Subcutaneous abdominal adipose tissue (tissue), 5 donors: ENCODE data around the gene NPDC1.

Experiments used
- H3K27ac ChIP-seq: one replicate; pipeline ENCODE4 v1.7.0; 2013; ENCODE audit warnings: low read depth, mild to moderate bottlenecking, inconsistent platforms, low read length, moderate library complexity
- H3K27me3 ChIP-seq, 5 donors: one replicate each; pipeline ENCODE4 v1.7.0; 2013; ENCODE audit warnings: low read length in 5 of 5, inconsistent platforms in 1 of 5; ENCODE audit not compliant: control insufficient read depth in 5 of 5, insufficient read depth in 4 of 5
- H3K36me3 ChIP-seq, 5 donors: one replicate each; pipeline ENCODE4 v1.7.0; 2013; ENCODE audit warnings: low read length in 5 of 5; ENCODE audit not compliant: control insufficient read depth in 5 of 5, insufficient read depth in 5 of 5
- H3K4me1 ChIP-seq, 5 donors: one replicate each; pipeline ENCODE4 v1.7.0; 2013; ENCODE audit warnings: low read length in 5 of 5, mild to moderate bottlenecking in 3 of 5, moderate library complexity in 1 of 5; ENCODE audit not compliant: control insufficient read depth in 5 of 5, insufficient read depth in 5 of 5
- H3K4me3 ChIP-seq, 5 donors: one replicate each; pipeline ENCODE4 v1.7.0; 2013; ENCODE audit warnings: low read length in 5 of 5, low read depth in 1 of 5
- H3K9ac ChIP-seq, 5 donors: one replicate each; pipeline ENCODE4 v1.7.0; 2013; ENCODE audit warnings: low read length in 5 of 5, mild to moderate bottlenecking in 4 of 5, moderate library complexity in 3 of 5
- H3K9me3 ChIP-seq, 5 donors: one replicate each; pipeline ENCODE4 v1.7.0; 2013; ENCODE audit warnings: low read length in 5 of 5; ENCODE audit not compliant: control insufficient read depth in 5 of 5
- donor health status: healthy.
- donor health status: healthy.
- donor health status: healthy.
- donor health status: healthy.
- donor health status: healthy.

Gene NPDC1

GRCh38 chr9:137082925-137083290 lies 36.9 kb upstream of the NPDC1 start:
- peak overlapping the region; percentile 30 for H3K27ac ChIP-seq
- no peaks in the 10 kb centered on the region for H3K9me3 ChIP-seq
- H3K9ac ChIP-seq, result no peak overlapping the region
- no peak overlapping the region for H3K4me3 ChIP-seq
- H3K36me3 ChIP-seq, result peaks cover 0 to 43% (median 34%) of the 10 kb centered on the region in 5 donors
- H3K27me3 ChIP-seq, result no peaks in the 10 kb centered on the region
- peaks cover 2 to 45% (median 35%) of the 10 kb centered on the region in 5 donors for H3K4me1 ChIP-seq

GRCh38 chr9:137082222-137082924 lies 36.4 kb upstream of the NPDC1 start:
- Histone ChIP-seq H3K9me3 (no peaks in the 10 kb centered on the region), H3K4me1 (peaks cover under 1 to 43% (median 32%) of the 10 kb centered on the region in 5 donors), H3K27me3 (no peaks in the 10 kb centered on the region), H3K36me3 (peaks cover 0 to 43% (median 34%) of the 10 kb centered on the region in 5 donors), H3K4me3 (no peak overlapping the region), H3K27ac (peak overlapping the region; percentile 30), H3K9ac (no peak overlapping the region)

DNA sequence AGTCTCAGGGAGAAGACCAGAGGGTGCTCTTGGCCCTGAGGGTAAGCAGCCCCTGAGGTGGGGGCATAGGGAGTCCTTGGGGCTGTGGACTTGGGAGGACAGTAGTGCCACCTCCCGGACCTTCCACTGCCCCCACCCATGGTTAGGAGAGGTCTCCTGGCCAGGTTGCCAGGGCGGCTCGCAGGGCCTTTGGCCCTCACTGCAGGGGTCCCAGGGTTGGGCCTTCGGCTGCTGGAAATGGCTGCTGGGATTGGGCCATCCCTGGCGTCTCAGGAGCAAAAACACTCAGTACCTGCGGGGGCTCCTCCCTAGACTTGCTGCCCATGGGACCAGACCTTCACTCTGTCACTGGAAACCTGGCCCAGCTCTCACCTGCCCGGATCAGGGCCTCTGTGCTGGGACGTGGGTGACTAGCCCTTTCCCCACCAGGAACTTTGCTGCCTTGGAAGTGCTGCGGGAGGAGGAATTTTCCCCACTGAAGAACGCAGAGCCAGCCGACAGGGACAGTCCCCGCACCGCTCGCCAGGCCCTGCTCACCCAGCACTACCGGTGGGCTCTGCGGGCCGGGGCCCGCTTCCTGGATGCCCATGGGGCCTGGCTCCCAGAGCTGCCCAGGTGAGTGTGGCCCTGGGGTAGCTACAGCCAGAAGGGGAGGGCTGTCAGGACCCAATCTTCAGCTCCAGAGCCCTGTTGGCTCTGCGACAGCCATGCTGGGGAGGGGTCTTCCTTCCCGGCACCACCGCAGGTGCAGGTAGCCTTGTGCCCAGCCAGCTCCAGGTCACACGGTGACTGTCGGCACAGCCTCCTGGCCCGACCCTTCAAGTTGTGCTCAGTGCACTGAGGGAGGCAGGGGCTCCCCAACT lies 34.5 kb upstream of the NPDC1 start:
- H3K9ac ChIP-seq, result no peak overlapping the region
- H3K36me3 ChIP-seq, result peaks cover 0 to 43% (median 34%) of the 10 kb centered on the region in 5 donors
- no peaks in the 10 kb centered on the region for H3K9me3 ChIP-seq
- H3K27me3 ChIP-seq, result no peaks in the 10 kb centered on the region
- H3K27ac ChIP-seq, result no peak overlapping the region
- no peak overlapping the region for H3K4me3 ChIP-seq
- peaks cover 0 to 31% (median 24%) of the 10 kb centered on the region in 5 donors for H3K4me1 ChIP-seq

DNA sequence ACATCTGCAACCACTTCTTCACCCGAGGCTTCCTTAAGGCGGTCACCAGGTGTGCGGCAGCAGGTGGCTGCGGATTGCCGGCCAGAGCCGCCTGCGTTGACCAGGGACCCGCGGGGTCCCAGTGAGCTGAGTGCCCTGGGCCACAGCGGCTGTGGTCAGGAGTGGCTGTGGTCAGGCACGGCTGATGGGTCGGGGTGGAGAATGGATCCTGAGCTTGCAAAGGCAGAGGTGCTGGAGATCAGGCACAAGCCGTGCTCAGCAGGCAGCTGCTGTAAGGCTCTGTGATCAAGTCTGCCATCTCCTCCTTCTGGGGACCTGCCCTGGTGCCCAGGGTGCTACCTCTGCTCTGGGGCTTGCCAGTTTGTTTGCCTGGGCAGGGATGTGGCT lies 33.4 kb upstream of the NPDC1 start:
- Histone ChIP-seq H3K9ac (no peak overlapping the region), H3K27me3 (no peaks in the 10 kb centered on the region), H3K9me3 (no peaks in the 10 kb centered on the region), H3K4me1 (peaks cover 0 to 29% (median 22%) of the 10 kb centered on the region in 5 donors), H3K36me3 (peaks cover 0 to 43% (median 34%) of the 10 kb centered on the region in 5 donors), H3K4me3 (no peak overlapping the region), H3K27ac (no peak overlapping the region)

- Histone ChIP-seq H3K36me3 (peaks cover 0 to 43% (median 34%) of the 10 kb centered on the region in 5 donors), H3K27ac (no peak overlapping the region), H3K9me3 (no peaks in the 10 kb centered on the region), H3K27me3 (no peaks in the 10 kb centered on the region), H3K4me1 (peaks cover 0 to 29% (median 22%) of the 10 kb centered on the region in 5 donors), H3K4me3 (peak overlapping the region in 4 of 5 donors; percentile 61 to 79 (median 70)), H3K9ac (peak overlapping the region in 1 of 5 donors; percentile 74)
Observed at GRCh38 chr9:137078701-137079400, 32.9 kb upstream of the NPDC1 start.

GRCh38 chr9:137077758-137078693 lies 32.0 kb upstream of the NPDC1 start:
- peaks cover 0 to 24% (median 18%) of the 10 kb centered on the region in 5 donors for H3K4me1 ChIP-seq
- no peaks in the 10 kb centered on the region for H3K9me3 ChIP-seq
- H3K27ac ChIP-seq, result no peak overlapping the region
- H3K27me3 ChIP-seq, result no peaks in the 10 kb centered on the region
- peak overlapping the region in 4 of 5 donors; percentile 57 to 74 (median 66) for H3K9ac ChIP-seq
- H3K4me3 ChIP-seq, result peak overlapping the region in 4 of 5 donors; percentile 61 to 79 (median 70)
- peaks cover 0 to 36% (median 32%) of the 10 kb centered on the region in 5 donors for H3K36me3 ChIP-seq

DNA sequence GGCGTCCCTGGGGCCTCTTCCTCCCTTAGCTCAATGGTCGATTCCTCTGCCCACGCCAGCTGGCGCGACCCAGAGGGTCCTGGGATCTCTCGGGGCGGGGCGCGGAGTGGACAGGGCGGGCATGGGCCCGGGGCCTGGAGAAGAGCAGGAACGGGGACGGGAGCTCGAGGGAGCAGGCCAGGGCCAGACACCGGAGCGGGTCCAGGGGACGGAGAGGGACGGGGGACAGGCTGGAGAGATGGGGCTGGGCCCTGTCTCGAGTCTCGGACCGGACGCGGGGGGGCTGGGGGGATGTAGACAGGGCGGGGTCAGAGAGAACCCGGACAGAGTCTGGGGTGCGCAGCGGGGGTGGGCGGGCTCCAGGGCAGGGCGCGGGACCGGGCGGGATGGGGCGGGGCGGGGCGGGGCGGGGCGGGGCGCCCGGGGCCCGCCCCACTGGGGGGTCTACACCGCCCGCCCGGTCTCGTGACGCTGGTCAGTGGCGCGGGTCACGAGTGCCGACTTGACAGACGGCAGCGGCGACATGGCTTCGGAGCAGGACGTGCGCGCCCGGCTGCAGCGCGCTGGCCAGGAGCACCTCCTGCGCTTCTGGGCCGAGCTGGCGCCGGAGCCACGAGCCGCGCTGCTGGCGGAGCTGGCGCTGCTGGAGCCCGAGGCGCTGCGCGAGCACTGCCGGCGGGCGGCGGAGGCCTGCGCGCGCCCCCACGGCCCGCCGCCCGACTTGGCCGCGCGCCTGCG lies 31.2 kb upstream of the NPDC1 start, which contains the start of gene UAP1L1:
TSS of gene UAP1L1 (plus strand) at position 508 of the 738 bp plus-strand sequence. CDS start at position 524, 16 bp downstream.
- peaks cover 0 to 27% (median 25%) of the 10 kb centered on the region in 5 donors for H3K36me3 ChIP-seq
- peak within 1 kb of the TSS in 4 of 5 donors; percentile 57 to 74 (median 66) for H3K9ac ChIP-seq
- H3K27me3 ChIP-seq, result no peaks in the 10 kb centered on the region
- no peaks in the 10 kb centered on the region for H3K9me3 ChIP-seq
- peak within 1 kb of the TSS in 4 of 5 donors; percentile 61 to 79 (median 70) for H3K4me3 ChIP-seq
- peaks cover 0 to 24% (median 18%) of the 10 kb centered on the region in 5 donors for H3K4me1 ChIP-seq
- H3K27ac ChIP-seq, result no peak within 1 kb of the TSS

GRCh38 chr9:137076636-137077009 lies 30.6 kb upstream of the NPDC1 start:
- peak overlapping the region in 1 of 5 donors; percentile 31 for H3K9ac ChIP-seq

More at GRCh38 chr9:137076636-137077009, 30.6 kb upstream of the NPDC1 start:
- peaks cover 0 to 22% (median 20%) of the 10 kb centered on the region in 5 donors for H3K36me3 ChIP-seq
- H3K4me3 ChIP-seq, result peak overlapping the region in 4 of 5 donors; percentile 47 to 65 (median 56)
- peaks cover 0 to 24% (median 18%) of the 10 kb centered on the region in 5 donors for H3K4me1 ChIP-seq
- no peak overlapping the region for H3K27ac ChIP-seq
- H3K27me3 ChIP-seq, result no peaks in the 10 kb centered on the region
- no peaks in the 10 kb centered on the region for H3K9me3 ChIP-seq
